ENCODE data around the gene MBTD1. TPM values are rescaled to one million over a fixed set of nuclear protein-coding genes. Genes with fewer than 3 reads are reported as not detected.

MBTD1 gene
- polyA plus RNA-seq, 1 of the 3 experiments (the other 2 are of a cell fraction), result 4.6 TPM

DNA sequence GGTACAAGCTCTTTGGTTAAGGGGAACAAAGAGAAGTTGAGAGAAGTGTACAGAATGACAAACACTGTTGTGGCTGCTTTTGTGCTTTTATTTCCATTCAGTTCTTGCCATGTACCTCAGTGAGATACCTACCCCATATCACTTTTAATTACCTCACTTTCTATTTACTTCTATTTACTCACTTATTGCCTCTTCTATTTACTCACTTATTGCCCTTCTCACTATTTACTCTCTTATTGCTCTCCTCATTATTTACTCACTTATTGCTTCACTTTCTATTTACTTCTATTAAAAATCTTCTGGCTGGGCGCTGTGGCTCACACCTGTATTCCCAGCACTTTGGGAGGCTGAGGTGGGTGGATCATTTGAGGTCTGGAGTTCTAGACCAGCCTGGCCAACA, 41.9 kb downstream of the MBTD1 start:
- POLR2A ChIA-PET, result no interaction called here
- 98% methylated on average over 1 of the region's 1 CpG for WGBS (ENCODE audit: low lambda C conversion rate)

More for the DNA sequence above, 41.9 kb downstream of the MBTD1 start:
- Histone ChIP-seq H3K9me3 (no peaks in the 10 kb centered on the region), H3K4me2 (no peak overlapping the region), H3K27ac (ENCODE audit: low read depth in 2 of 2, low read length in 1 of 2) (no peak overlapping the region), H3K9ac (no peak overlapping the region), H3K4me1 (ENCODE audit: control insufficient read depth in 1 of 2, insufficient read depth in 2 of 2, low read depth in 1 of 2, low read length in 1 of 2) (no peaks in the 10 kb centered on the region), H3K36me3 (replicated peaks in 1 of 2; ENCODE audit: control insufficient read depth in 1 of 2, insufficient read depth in 2 of 2, low read length in 1 of 2) (peaks cover 76 to 92% of the 10 kb centered on the region in 2 experiments), H3K79me2 (ENCODE audit: insufficient read depth) (peaks cover 13% of the 10 kb centered on the region), H2AFZ (ENCODE audit: low read depth) (no peak overlapping the region), H3K4me3 (ENCODE audit: low read depth in 2 of 2, low read length in 1 of 2) (no peak overlapping the region), H3K9me2 (no peaks in the 10 kb centered on the region), H3K27me3 (ENCODE audit: insufficient read depth) (no peaks in the 10 kb centered on the region), H3F3A (replicated peaks; ENCODE audit: insufficient read depth) (peaks cover 7% of the 10 kb centered on the region), H4K20me1 (ENCODE audit: insufficient read depth) (no peaks in the 10 kb centered on the region)
- CTCF ChIA-PET, result no interaction called here
- TF ChIP-seq, protein P1, sequence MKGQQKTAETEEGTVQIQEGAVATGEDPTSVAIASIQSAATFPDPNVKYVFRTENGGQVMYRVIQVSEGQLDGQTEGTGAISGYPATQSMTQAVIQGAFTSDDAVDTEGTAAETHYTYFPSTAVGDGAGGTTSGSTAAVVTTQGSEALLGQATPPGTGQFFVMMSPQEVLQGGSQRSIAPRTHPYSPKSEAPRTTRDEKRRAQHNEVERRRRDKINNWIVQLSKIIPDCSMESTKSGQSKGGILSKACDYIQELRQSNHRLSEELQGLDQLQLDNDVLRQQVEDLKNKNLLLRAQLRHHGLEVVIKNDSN (IDR thresholded peaks at IDR 0.05; ENCODE audit: borderline replicate concordance, low read depth), result no peak
- TF ChIP-seq, protein P2, sequence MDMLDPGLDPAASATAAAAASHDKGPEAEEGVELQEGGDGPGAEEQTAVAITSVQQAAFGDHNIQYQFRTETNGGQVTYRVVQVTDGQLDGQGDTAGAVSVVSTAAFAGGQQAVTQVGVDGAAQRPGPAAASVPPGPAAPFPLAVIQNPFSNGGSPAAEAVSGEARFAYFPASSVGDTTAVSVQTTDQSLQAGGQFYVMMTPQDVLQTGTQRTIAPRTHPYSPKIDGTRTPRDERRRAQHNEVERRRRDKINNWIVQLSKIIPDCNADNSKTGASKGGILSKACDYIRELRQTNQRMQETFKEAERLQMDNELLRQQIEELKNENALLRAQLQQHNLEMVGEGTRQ (IDR thresholded peaks at IDR 0.05; ENCODE audit: borderline replicate concordance, low read depth, low read length), result no peak
- no peak for TF ChIP-seq REST (IDR thresholded peaks at IDR 0.05; ENCODE audit: low read depth, low read length)
- no peak for TF ChIP-seq NRF1 (IDR thresholded peaks at IDR 0.05; ENCODE audit: low read depth, low read length)
- TF ChIP-seq JUND (IDR thresholded peaks at IDR 0.05), result no peak
- no peak for TF ChIP-seq CTCF (IDR thresholded peaks at IDR 0.05)
- no peak for TF ChIP-seq TAF1 (IDR thresholded peaks at IDR 0.05; ENCODE audit: borderline replicate concordance, low read depth, low read length)
- TF ChIP-seq RFX5 (IDR thresholded peaks at IDR 0.05; ENCODE audit: low read length), result no peak
- TF ChIP-seq FOSL2 (IDR thresholded peaks at IDR 0.05; ENCODE audit: borderline replicate concordance, low read depth), result no peak
- no peak for DNase-seq

Measured in SK-N-SH (cell line).